OCI-LY1 (cell line): ENCODE results near the gene KLC1.

Source experiments
- H2AFZ ChIP-seq: fragments of 200-600 bp; sonication (generic), shearing (Covaris generic); 2 replicates; pipeline ENCODE4 v1.6.0; 2014; ENCODE audit warnings: antibody characterized with exemption, mild to moderate bottlenecking, low read length
- H3F3A ChIP-seq: fragments of 200-600 bp; sonication (generic), shearing (Covaris generic); 2 replicates; pipeline ENCODE4 v1.6.0; 2014; ENCODE audit warnings: mild to moderate bottlenecking, antibody characterized with exemption, low read length, moderate library complexity; ENCODE audit not compliant: insufficient read depth
- H3K27ac ChIP-seq: fragments of 200-600 bp; sonication (generic); 2 replicates; pipeline ENCODE4 v1.5.1; 2014; ENCODE audit warnings: low read length, mixed run types, mild to moderate bottlenecking, low read depth; ENCODE audit not compliant: poor library complexity, severe bottlenecking
- H3K27me3 ChIP-seq: fragments of 200-600 bp; sonication (generic); 2 replicates; pipeline ENCODE4 v1.6.0; 2014; ENCODE audit warnings: antibody characterized with exemption, mild to moderate bottlenecking, low read length, moderate library complexity; ENCODE audit not compliant: insufficient read depth
- H3K36me3 ChIP-seq: fragments of 200-600 bp; sonication (generic); 2 replicates; pipeline ENCODE4 v1.6.1; 2014; ENCODE audit warnings: mild to moderate bottlenecking, antibody characterized with exemption, low read length, moderate library complexity, mixed read lengths; ENCODE audit not compliant: insufficient read depth
- H3K4me1 ChIP-seq: fragments of 200-600 bp; sonication (generic); 2 replicates; pipeline ENCODE4 v1.5.1; 2014; ENCODE audit warnings: mild to moderate bottlenecking, low read length, moderate library complexity; ENCODE audit not compliant: insufficient read depth, severe bottlenecking
- H3K4me2 ChIP-seq: fragments of 200-600 bp; sonication (generic), shearing (Covaris generic); 2 replicates; pipeline ENCODE4 v1.6.1; 2014; ENCODE audit warnings: low read length
- H3K4me3 ChIP-seq: fragments of 200-600 bp; sonication (generic); 2 replicates; pipeline ENCODE4 v1.5.1; 2014; ENCODE audit warnings: low read length, low read depth, mild to moderate bottlenecking, mixed read lengths; ENCODE audit not compliant: poor library complexity, severe bottlenecking
- H3K79me2 ChIP-seq: fragments of 200-600 bp; shearing (Covaris generic); 2 replicates; pipeline ENCODE4 v1.6.1; 2016; ENCODE audit warnings: mixed run types, low read length, mixed read lengths; ENCODE audit not compliant: insufficient read depth
- H3K9ac ChIP-seq: fragments of 200-600 bp; sonication (generic), shearing (Covaris generic); 2 replicates; pipeline ENCODE4 v1.6.1; 2014; ENCODE audit warnings: mild to moderate bottlenecking, low read length, mixed read lengths
- H3K9me2 ChIP-seq: fragments of 200-600 bp; sonication (generic), shearing (Covaris generic); 2 replicates; pipeline ENCODE4 v1.6.1; 2014; ENCODE audit warnings: low read depth, mild to moderate bottlenecking, low read length, mixed read lengths
- H3K9me3 ChIP-seq: fragments of 200-600 bp; shearing (Covaris generic); 2 replicates; pipeline ENCODE4 v1.6.1; 2014; ENCODE audit warnings: low read length, mixed read lengths
- H4K20me1 ChIP-seq: fragments of 200-600 bp; sonication (generic), shearing (Covaris generic); 2 replicates; pipeline ENCODE4 v1.6.0; 2016; ENCODE audit warnings: mild to moderate bottlenecking, low read length; ENCODE audit not compliant: insufficient read depth
- CTCF ChIP-seq: fragments of 200-600 bp; sonication (generic), shearing (Covaris generic); IDR thresholded peaks from 2 replicates; pipeline ENCODE4 v1.5.1; 2017; ENCODE audit warnings: mild to moderate bottlenecking, antibody characterized with exemption, low read length, moderate library complexity, mixed read lengths
- EZH2 ChIP-seq: fragments of 200-600 bp; sonication (generic), shearing (Covaris generic); IDR thresholded peaks from 2 replicates; pipeline ENCODE4 v1.8.0; 2017; ENCODE audit warnings: borderline replicate concordance, mixed run types, mild to moderate bottlenecking, antibody characterized with exemption, low read length, moderate library complexity, mixed read lengths

KLC1 gene

GRCh38 chr14:103705504-103706284, 76.7 kb downstream of the KLC1 start:
- Histone ChIP-seq H3K79me2 (no peaks in the 10 kb centered on the region), H2AFZ (no peak overlapping the region), H3K9me3 (no peaks in the 10 kb centered on the region), H4K20me1 (no peaks in the 10 kb centered on the region), H3K4me1 (peaks cover 43% of the 10 kb centered on the region), H3K4me3 (no peak overlapping the region), H3F3A (0 out of 2 replicates have a peak, but pooled peaks cover 5% of the 10 kb centered on the region), H3K4me2 (no peak overlapping the region), H3K9me2 (no peaks in the 10 kb centered on the region), H3K27me3 (no peaks in the 10 kb centered on the region), H3K36me3 (peaks cover 84% of the 10 kb centered on the region), H3K27ac (no peak overlapping the region), H3K9ac (no peak overlapping the region)
- no peak for TF ChIP-seq CTCF
- TF ChIP-seq EZH2 = no peak

GRCh38 chr14:103706551-103707328, 77.7 kb downstream of the KLC1 start:
- Histone ChIP-seq H4K20me1 (no peaks in the 10 kb centered on the region), H3K36me3 (peaks cover 89% of the 10 kb centered on the region)

More at GRCh38 chr14:103706551-103707328, 77.7 kb downstream of the KLC1 start:
- Histone ChIP-seq H3F3A (0 out of 2 replicates have a peak, but pooled peaks cover 5% of the 10 kb centered on the region), H3K4me3 (no peak overlapping the region), H3K79me2 (no peaks in the 10 kb centered on the region), H3K4me2 (no peak overlapping the region), H3K9ac (no peak overlapping the region), H3K27ac (no peak overlapping the region), H3K9me2 (no peaks in the 10 kb centered on the region), H2AFZ (no peak overlapping the region), H3K4me1 (peaks cover 43% of the 10 kb centered on the region), H3K27me3 (no peaks in the 10 kb centered on the region), H3K9me3 (no peaks in the 10 kb centered on the region)
- TF ChIP-seq CTCF (no peak), EZH2 (no peak)
